ENCODE results near the gene SNRNP70. TPM values are rescaled to one million over a fixed set of nuclear protein-coding genes. Genes with fewer than 3 reads are reported as not detected.

Gene SNRNP70
- total RNA-seq, 2 experiments from 2014 or later = 179 to 188 TPM

Other genes with a start within 250 kb of the SNRNP70 start
- gene HSD17B14, start 249.0 kb upstream of the SNRNP70 start, total RNA-seq = under 1 TPM; 0.50 to 0.63 TPM
- gene PLEKHA4, start 216.8 kb upstream of the SNRNP70 start, total RNA-seq = 1 to 10 TPM; 4.5 to 5.5 TPM
- gene PPP1R15A, start 213.0 kb upstream of the SNRNP70 start, total RNA-seq = 10 to 100 TPM; 77.2 to 81.4 TPM
- under 1 TPM in 1 of 2 experiments, not detected in 1; 0.13 TPM for gene TULP2, start 186.7 kb upstream of the SNRNP70 start, total RNA-seq
- 100 to 1,000 TPM; 287 to 300 TPM for gene NUCB1, start 185.1 kb upstream of the SNRNP70 start, total RNA-seq
- 1 to 10 TPM; 1.6 to 2.9 TPM for gene DHDH, start 151.8 kb upstream of the SNRNP70 start, total RNA-seq
- 100 to 1,000 TPM; 255 to 258 TPM for gene BAX, start 130.6 kb upstream of the SNRNP70 start, total RNA-seq
- gene FTL, start 120.1 kb upstream of the SNRNP70 start, total RNA-seq = 1,000 to 10,000 TPM; 1,110 to 1,123 TPM
- 10 to 100 TPM; 55.1 to 56.3 TPM for gene GYS1, start 92.1 kb upstream of the SNRNP70 start, total RNA-seq
- gene RUVBL2, start 91.6 kb upstream of the SNRNP70 start, total RNA-seq = 10 to 100 TPM; 74.7 to 80.1 TPM
- under 1 TPM; 0.63 to 0.88 TPM for gene LHB, start 68.4 kb upstream of the SNRNP70 start, total RNA-seq
- gene CGB3, start 61.1 kb upstream of the SNRNP70 start, total RNA-seq = not detected
- not detected for gene CGB2, start 53.6 kb upstream of the SNRNP70 start, total RNA-seq
- not detected for gene CGB1, start 48.6 kb upstream of the SNRNP70 start, total RNA-seq
- gene CGB5, start 41.6 kb upstream of the SNRNP70 start, total RNA-seq = not detected
- not detected for gene CGB8, start 36.3 kb upstream of the SNRNP70 start, total RNA-seq
- gene CGB7, start 27.7 kb upstream of the SNRNP70 start, total RNA-seq = not detected
- not detected for gene NTF4, start 20.6 kb upstream of the SNRNP70 start, total RNA-seq
- not detected for gene KCNA7, start 12.8 kb upstream of the SNRNP70 start, total RNA-seq
- 1 to 10 TPM; 4.3 to 4.7 TPM for gene LIN7B, start 28.9 kb downstream of the SNRNP70 start, total RNA-seq
- gene C19orf73, start 33.7 kb downstream of the SNRNP70 start, total RNA-seq = 1 to 10 TPM; 1.0 TPM
- gene PPFIA3, start 34.1 kb downstream of the SNRNP70 start, total RNA-seq = 1 to 10 TPM; 2.6 TPM
- gene HRC, start 69.9 kb downstream of the SNRNP70 start, total RNA-seq = not detected
- under 1 TPM in 1 of 2 experiments, not detected in 1; 0.58 TPM for gene TRPM4, start 72.3 kb downstream of the SNRNP70 start, total RNA-seq
- 1 to 10 TPM; 3.0 to 3.5 TPM for gene SLC6A16, start 239.7 kb downstream of the SNRNP70 start, total RNA-seq
- 100 to 1,000 TPM; 278 to 299 TPM for gene CD37, start 250.0 kb downstream of the SNRNP70 start, total RNA-seq